ENCODE results near the gene EIF5AL1. TPM values are rescaled to one million over a fixed set of nuclear protein-coding genes. Genes with fewer than 3 reads are reported as not detected.
A peak's percentile ranks its signal among the peaks of the same experiment; 100 is the strongest.
"Not testable (repeated sequence)": the region's sequence is repeated elsewhere in the genome, so short reads cannot be mapped to it uniquely, and the experiment has no call there.

EIF5AL1 gene
- total RNA-seq, 1 experiment from 2014 or later = 0.24 TPM

- in situ Hi-C loops (cut with HindIII; ENCODE audit: low pct_unique_long_range_greater_than_20kb, low sequenced_read_pairs) = no loop called here
- no peak for DNase-seq (ENCODE audit: low read depth)
Observed at GRCh38 chr10:79483299-79483698, 29.0 kb upstream of the EIF5AL1 start.

- DNase-seq (ENCODE audit: low read depth) = no peak
- in situ Hi-C loops (cut with HindIII; ENCODE audit: low pct_unique_long_range_greater_than_20kb, low sequenced_read_pairs) = no loop called here
Observed at GRCh38 chr10:79483948-79484347, 28.4 kb upstream of the EIF5AL1 start.

- DNase-seq (ENCODE audit: low read depth) = no peak
- in situ Hi-C loops (cut with HindIII; ENCODE audit: low pct_unique_long_range_greater_than_20kb, low sequenced_read_pairs) = no loop called here
Observed at GRCh38 chr10:79484476-79484875, 27.9 kb upstream of the EIF5AL1 start.

GRCh38 chr10:79487296-79488194 is 24.8 kb upstream of the EIF5AL1 start:
- in situ Hi-C loops (cut with HindIII; ENCODE audit: low pct_unique_long_range_greater_than_20kb, low sequenced_read_pairs) = no loop called here
- peak; percentile 43 for DNase-seq (ENCODE audit: low read depth)

GRCh38 chr10:79488336-79488735 is 24.0 kb upstream of the EIF5AL1 start:
- peak; percentile 64 for DNase-seq (ENCODE audit: low read depth)
- in situ Hi-C loops (cut with HindIII; ENCODE audit: low pct_unique_long_range_greater_than_20kb, low sequenced_read_pairs) = no loop called here

GRCh38 chr10:79488870-79489269 is 23.5 kb upstream of the EIF5AL1 start:
- in situ Hi-C loops (cut with HindIII; ENCODE audit: low pct_unique_long_range_greater_than_20kb, low sequenced_read_pairs) = no loop called here

GRCh38 chr10:79490400-79491142 is 21.8 kb upstream of the EIF5AL1 start:
- in situ Hi-C loops (cut with HindIII; ENCODE audit: low pct_unique_long_range_greater_than_20kb, low sequenced_read_pairs) = no loop called here

More at GRCh38 chr10:79488870-79489269, 23.5 kb upstream of the EIF5AL1 start:
- DNase-seq (ENCODE audit: low read depth) = peak; percentile 12

GRCh38 chr10:79491143-79491835 is 21.0 kb upstream of the EIF5AL1 start:
- no peak for DNase-seq (ENCODE audit: low read depth)
- in situ Hi-C loops (cut with HindIII; ENCODE audit: low pct_unique_long_range_greater_than_20kb, low sequenced_read_pairs) = no loop called here

More at GRCh38 chr10:79490400-79491142, 21.8 kb upstream of the EIF5AL1 start:
- no peak for DNase-seq (ENCODE audit: low read depth)

GRCh38 chr10:79492256-79492655 is 20.1 kb upstream of the EIF5AL1 start:
- no peak for DNase-seq (ENCODE audit: low read depth)

GRCh38 chr10:79492839-79493238 is 19.5 kb upstream of the EIF5AL1 start:
- in situ Hi-C loops (cut with HindIII; ENCODE audit: low pct_unique_long_range_greater_than_20kb, low sequenced_read_pairs) = no loop called here
- DNase-seq (ENCODE audit: low read depth) = no peak

More at GRCh38 chr10:79492256-79492655, 20.1 kb upstream of the EIF5AL1 start:
- in situ Hi-C loops (cut with HindIII; ENCODE audit: low pct_unique_long_range_greater_than_20kb, low sequenced_read_pairs) = no loop called here

- in situ Hi-C loops (cut with HindIII; ENCODE audit: low pct_unique_long_range_greater_than_20kb, low sequenced_read_pairs) = no loop called here
- no peak for DNase-seq (ENCODE audit: low read depth)
Observed at GRCh38 chr10:79493806-79494205, 18.5 kb upstream of the EIF5AL1 start.

GRCh38 chr10:79494871-79495705 is 17.2 kb upstream of the EIF5AL1 start:
- in situ Hi-C loops (cut with HindIII; ENCODE audit: low pct_unique_long_range_greater_than_20kb, low sequenced_read_pairs) = no loop called here
- DNase-seq (ENCODE audit: low read depth) = no peak

- no peak for DNase-seq (ENCODE audit: low read depth)
- in situ Hi-C loops (cut with HindIII; ENCODE audit: low pct_unique_long_range_greater_than_20kb, low sequenced_read_pairs) = no loop called here
Observed at GRCh38 chr10:79495791-79496190, 16.5 kb upstream of the EIF5AL1 start.

GRCh38 chr10:79496896-79497295 is 15.4 kb upstream of the EIF5AL1 start:
- no peak for DNase-seq (ENCODE audit: low read depth)
- in situ Hi-C loops (cut with HindIII; ENCODE audit: low pct_unique_long_range_greater_than_20kb, low sequenced_read_pairs) = no loop called here

GRCh38 chr10:79498291-79498829 is 14.0 kb upstream of the EIF5AL1 start:
- no peak for DNase-seq (ENCODE audit: low read depth)
- in situ Hi-C loops (cut with HindIII; ENCODE audit: low pct_unique_long_range_greater_than_20kb, low sequenced_read_pairs) = no loop called here

- DNase-seq (ENCODE audit: low read depth) = peak; percentile 26
- in situ Hi-C loops (cut with HindIII; ENCODE audit: low pct_unique_long_range_greater_than_20kb, low sequenced_read_pairs) = no loop called here
Observed at GRCh38 chr10:79502561-79503309, 9.6 kb upstream of the EIF5AL1 start.

GRCh38 chr10:79503787-79504186 is 8.5 kb upstream of the EIF5AL1 start:
- DNase-seq (ENCODE audit: low read depth); in situ Hi-C loops (cut with HindIII; ENCODE audit: low pct_unique_long_range_greater_than_20kb, low sequenced_read_pairs): not testable (repeated sequence)
